Caco-2 (cell line): Measurements from ENCODE around the gene ST8SIA5. TPM values are rescaled to one million over a fixed set of nuclear protein-coding genes. Genes with fewer than 3 reads are reported as not detected.
A peak's percentile ranks its signal among the peaks of the same experiment; 100 is the strongest.

Experiments
- BruUV-seq: library from RNA; stranded (reverse); fragments of 400-500 nt; replicated peaks from 2 replicates; lab custom pipeline; 2021; lab: Mats Ljungman, UMichigan
- CTCF ChIA-PET: fragments of 300-600 bp; sonication (Branson Sonifier 250); formaldehyde crosslinking; loops from one replicate; lab custom pipeline; 2022; ENCODE audit warnings: antibody characterized with exemption; lab: Charles Lee
- POLR2A ChIA-PET: fragments of 300-600 bp; sonication (Branson Sonifier 250); formaldehyde crosslinking; loops from one replicate; lab custom pipeline; 2022; ENCODE audit warnings: antibody characterized with exemption; lab: Charles Lee
- DNase-seq, 2 experiments: peaks; one replicate each; pipeline versions ENCODE4 v3.0.0 to v3.0.0-alpha.2; 2020 to 2022
- H3K27me3 ChIP-seq: replicated peaks from 2 replicates; pipeline ENCODE4 v1.6.0; 2011; ENCODE audit warnings: low read length; ENCODE audit not compliant: control insufficient read depth, insufficient read depth
- H3K36me3 ChIP-seq: 2 replicates; pipeline ENCODE4 v1.5.1; 2011; ENCODE audit warnings: low read length; ENCODE audit not compliant: control insufficient read depth, insufficient read depth
- H3K4me1 ChIP-seq: fragments of 250-450 bp; sonication (Bioruptor Pico); 2 replicates; pipeline ENCODE4 v1.5.1; 2020; ENCODE audit warnings: mild to moderate bottlenecking
- H3K4me3 ChIP-seq: 2 replicates; pipeline ENCODE4 v1.5.1; 2011; ENCODE audit warnings: low read depth, mild to moderate bottlenecking, control low read depth, low read length
- H3K9me3 ChIP-seq: fragments of 250-450 bp; sonication (Bioruptor Pico); 2 replicates; pipeline ENCODE4 v1.5.1; 2020; ENCODE audit warnings: mild to moderate bottlenecking, moderate library complexity
- H3K27ac Mint-ChIP-seq: one replicate; pipeline ENCODE4 v1.8.0; 2022; ENCODE audit warnings: mixed read lengths; ENCODE audit not compliant: unreplicated experiment
- H3K27me3 Mint-ChIP-seq: one replicate; pipeline ENCODE4 v1.8.0; 2022; ENCODE audit warnings: mixed read lengths; ENCODE audit not compliant: insufficient read depth, unreplicated experiment
- H3K36me3 Mint-ChIP-seq: one replicate; pipeline ENCODE4 v1.8.0; 2022; ENCODE audit warnings: mild to moderate bottlenecking, mixed read lengths; ENCODE audit not compliant: insufficient read depth, unreplicated experiment
- H3K4me1 Mint-ChIP-seq: one replicate; pipeline ENCODE4 v1.8.0; 2022; ENCODE audit warnings: low read depth, mixed read lengths; ENCODE audit not compliant: unreplicated experiment
- H3K4me3 Mint-ChIP-seq: one replicate; pipeline ENCODE4 v1.8.0; 2022; ENCODE audit warnings: mild to moderate bottlenecking, moderate library complexity, mixed read lengths; ENCODE audit not compliant: unreplicated experiment
- H3K9me3 Mint-ChIP-seq: one replicate; pipeline ENCODE4 v1.8.0; 2022; ENCODE audit warnings: mixed read lengths; ENCODE audit not compliant: unreplicated experiment
- CTCF ChIP-seq, 2 experiments: fragments of 200-600 bp in 1 of 2; IDR thresholded peaks; 1 replicate in 1 of 2; 2 replicates in 1 of 2; pipeline versions ENCODE4 v1.5.1 to v1.8.0; 2011 to 2022; ENCODE audit warnings: antibody characterized with exemption in 1 of 2, control low read depth in 1 of 2, inconsistent platforms in 1 of 2, low read depth in 1 of 2, low read length in 1 of 2, mild to moderate bottlenecking in 1 of 2, moderate library complexity in 1 of 2; ENCODE audit not compliant: insufficient read depth in 1 of 2, severe bottlenecking in 1 of 2, unreplicated experiment in 1 of 2
- intact Hi-C: fragments of 100-400 bp; cut with micrococcal nuclease; formaldehyde crosslinking; loops from one replicate; pipeline ENCODE4 v1.10.0; 2022; ENCODE audit not compliant: unreplicated experiment
- total RNA-seq: library from RNA; stranded (reverse); gene quantifications from 2 replicates; pipeline ENCODE4 v1.2.3, GENCODE V29; 2022

ST8SIA5 gene
- total RNA-seq, 1 experiment from 2014 or later: not detected

GRCh38 chr18:46793565-46793964 lies 36.7 kb upstream of the ST8SIA5 start:
- Mint-ChIP-seq H3K4me1 (no peaks in the 10 kb centered on the region), H3K4me3 (no peak overlapping the region), H3K36me3 (no peaks in the 10 kb centered on the region), H3K27ac (no peak overlapping the region), H3K9me3 (no peaks in the 10 kb centered on the region), H3K27me3 (no peaks in the 10 kb centered on the region)
- no TSS peak for BruUV-seq
- ChIA-PET CTCF (no interaction called here), POLR2A (no interaction called here)
- no peak for TF ChIP-seq CTCF (IDR thresholded peaks at IDR 0.05; ENCODE audit: insufficient read depth in 1 of 2, low read depth in 1 of 2, low read length in 1 of 2, severe bottlenecking in 1 of 2, unreplicated experiment in 1 of 2)
- Histone ChIP-seq H3K9me3 (no peaks in the 10 kb centered on the region), H3K4me1 (no peaks in the 10 kb centered on the region), H3K36me3 (no peaks in the 10 kb centered on the region), H3K27me3 (no peaks in the 10 kb centered on the region), H3K4me3 (no peak overlapping the region)
- intact Hi-C loops: no loop called here
- peak in 1 of 2 experiments; percentile 2 for DNase-seq

- ChIA-PET POLR2A (no interaction called here), CTCF (no interaction called here)
- BruUV-seq: no TSS peak
- H3K4me1 ChIP-seq: no peaks in the 10 kb centered on the region
- Mint-ChIP-seq H3K36me3 (no peaks in the 10 kb centered on the region), H3K4me3 (no peak overlapping the region), H3K4me1 (no peaks in the 10 kb centered on the region), H3K9me3 (no peaks in the 10 kb centered on the region), H3K27ac (no peak overlapping the region), H3K27me3 (no peaks in the 10 kb centered on the region)
- DNase-seq: no peak
- intact Hi-C loops: no loop called here
- TF ChIP-seq CTCF (IDR thresholded peaks at IDR 0.05; ENCODE audit: insufficient read depth in 1 of 2, low read depth in 1 of 2, low read length in 1 of 2, severe bottlenecking in 1 of 2, unreplicated experiment in 1 of 2): no peak
- H3K36me3 ChIP-seq: no peaks in the 10 kb centered on the region
- H3K4me3 ChIP-seq: no peak overlapping the region
- no peaks in the 10 kb centered on the region for H3K27me3 ChIP-seq
- H3K9me3 ChIP-seq: no peaks in the 10 kb centered on the region
Measured at GRCh38 chr18:46789088-46789487, 32.2 kb upstream of the ST8SIA5 start.

- Mint-ChIP-seq H3K4me1 (no peaks in the 10 kb centered on the region), H3K9me3 (no peaks in the 10 kb centered on the region), H3K36me3 (no peaks in the 10 kb centered on the region), H3K27ac (no peak overlapping the region), H3K27me3 (no peaks in the 10 kb centered on the region), H3K4me3 (no peak overlapping the region)
- H3K4me1 ChIP-seq: no peaks in the 10 kb centered on the region
- H3K36me3 ChIP-seq: no peaks in the 10 kb centered on the region
- no TSS peak for BruUV-seq
- ChIA-PET CTCF (no interaction called here), POLR2A (no interaction called here)
- no peak overlapping the region for H3K4me3 ChIP-seq
- no peak for DNase-seq
- no peaks in the 10 kb centered on the region for H3K9me3 ChIP-seq
- no peak for TF ChIP-seq CTCF (IDR thresholded peaks at IDR 0.05; ENCODE audit: insufficient read depth in 1 of 2, low read depth in 1 of 2, low read length in 1 of 2, severe bottlenecking in 1 of 2, unreplicated experiment in 1 of 2)
- intact Hi-C loops: no loop called here
- H3K27me3 ChIP-seq: no peaks in the 10 kb centered on the region
Measured at GRCh38 chr18:46787674-46788073, 30.8 kb upstream of the ST8SIA5 start.
